Neuron (in vitro differentiated cells): ENCODE measurements around the gene MAPK8IP1.
A peak's percentile ranks its signal among the peaks of the same experiment; 100 is the strongest.
"Not testable (repeated sequence)": the region's sequence is repeated elsewhere in the genome, so short reads cannot be mapped to it uniquely, and the experiment has no call there.

Experiments
- H2AFZ ChIP-seq: one replicate; pipeline ENCODE4 v1.6.1; 2013; ENCODE audit warnings: low read depth, mild to moderate bottlenecking, inconsistent platforms, low read length, moderate library complexity
- H3K27me3 ChIP-seq: one replicate; pipeline ENCODE4 v1.6.1; 2013; ENCODE audit warnings: low read length; ENCODE audit not compliant: insufficient read depth
- H3K36me3 ChIP-seq: one replicate; pipeline ENCODE4 v1.6.1; 2013; ENCODE audit warnings: low read length; ENCODE audit not compliant: insufficient read depth
- H3K4me1 ChIP-seq: one replicate; pipeline ENCODE4 v1.6.1; 2013; ENCODE audit warnings: low read length; ENCODE audit not compliant: insufficient read depth
- H3K4me3 ChIP-seq: 2 replicates; pipeline ENCODE4 v1.5.1; 2013; ENCODE audit warnings: mild to moderate bottlenecking, low read length, moderate library complexity
- H3K9me3 ChIP-seq: one replicate; pipeline ENCODE4 v1.6.1; 2013; ENCODE audit warnings: low read length

Gene MAPK8IP1

GRCh38 chr11:45900175-45900800 lies 14.8 kb downstream of the MAPK8IP1 start:
- peak overlapping the region; percentile 83 for H3K4me3 ChIP-seq
- not testable (repeated sequence) for H3K9me3 ChIP-seq

DNA sequence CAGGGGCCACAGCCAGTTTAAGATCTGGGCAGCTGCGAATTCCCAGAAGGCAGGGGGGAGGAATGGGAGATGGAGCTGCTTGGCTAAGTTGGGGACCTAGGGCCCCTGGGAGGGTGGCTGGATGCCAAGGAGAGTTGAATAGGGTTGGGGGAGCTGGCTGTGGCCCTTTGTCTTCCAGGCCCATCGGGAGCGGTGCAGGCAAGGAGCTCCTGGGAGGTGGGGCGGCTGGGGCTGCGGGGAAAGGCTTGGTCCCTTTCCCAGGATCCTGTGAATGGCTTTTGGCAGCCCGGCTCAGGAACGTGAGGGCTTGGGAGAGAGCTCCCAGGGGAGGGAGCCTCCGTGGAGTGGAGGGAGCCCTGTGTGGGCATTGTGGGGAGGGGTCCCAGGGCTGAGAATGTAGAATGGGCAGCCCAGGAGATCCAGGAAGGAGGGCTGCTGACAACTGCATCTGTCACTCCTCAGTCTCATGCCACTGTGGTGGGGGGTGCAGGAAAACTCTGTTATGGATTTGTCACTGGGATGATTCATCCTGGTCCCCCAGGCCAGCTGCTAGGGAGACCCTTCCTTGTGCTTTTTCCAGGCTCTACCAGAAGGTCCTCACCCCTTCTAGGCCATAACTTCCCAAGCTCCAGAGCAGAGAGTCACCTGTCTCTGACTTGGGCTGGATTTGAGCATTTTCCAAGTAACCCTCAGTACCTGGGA lies 15.6 kb downstream of the MAPK8IP1 start:
- Histone ChIP-seq H3K4me3 (peak overlapping the region; percentile 83), H2AFZ (no peak overlapping the region), H3K27me3 (no peaks in the 10 kb centered on the region), H3K4me1 (peaks cover 37% of the 10 kb centered on the region), H3K36me3 (peaks cover 23% of the 10 kb centered on the region), H3K9me3 (no peaks in the 10 kb centered on the region)

More at GRCh38 chr11:45900175-45900800, 14.8 kb downstream of the MAPK8IP1 start:
- peaks cover 23% of the 10 kb centered on the region for H3K36me3 ChIP-seq
- H3K4me1 ChIP-seq: peaks cover 42% of the 10 kb centered on the region
- H2AFZ ChIP-seq, H3K27me3 ChIP-seq: not testable (repeated sequence)

GRCh38 chr11:45901626-45902025 lies 16.2 kb downstream of the MAPK8IP1 start:
- Histone ChIP-seq H3K9me3 (no peaks in the 10 kb centered on the region), H3K4me3 (peak overlapping the region; percentile 83), H2AFZ (no peak overlapping the region), H3K36me3 (peaks cover 23% of the 10 kb centered on the region), H3K27me3 (no peaks in the 10 kb centered on the region), H3K4me1 (peaks cover 32% of the 10 kb centered on the region)

GRCh38 chr11:45902452-45903380 lies 17.3 kb downstream of the MAPK8IP1 start:
- Histone ChIP-seq H2AFZ (no peak overlapping the region), H3K4me1 (peaks cover 27% of the 10 kb centered on the region), H3K4me3 (no peak overlapping the region), H3K36me3 (peaks cover 23% of the 10 kb centered on the region), H3K27me3 (no peaks in the 10 kb centered on the region), H3K9me3 (no peaks in the 10 kb centered on the region)

GRCh38 chr11:45904309-45904915 lies 19.0 kb downstream of the MAPK8IP1 start:
- Histone ChIP-seq H3K9me3 (no peaks in the 10 kb centered on the region), H3K4me1 (peaks cover 16% of the 10 kb centered on the region), H3K36me3 (peaks cover 23% of the 10 kb centered on the region), H2AFZ (no peak overlapping the region), H3K4me3 (no peak overlapping the region), H3K27me3 (no peaks in the 10 kb centered on the region)

DNA sequence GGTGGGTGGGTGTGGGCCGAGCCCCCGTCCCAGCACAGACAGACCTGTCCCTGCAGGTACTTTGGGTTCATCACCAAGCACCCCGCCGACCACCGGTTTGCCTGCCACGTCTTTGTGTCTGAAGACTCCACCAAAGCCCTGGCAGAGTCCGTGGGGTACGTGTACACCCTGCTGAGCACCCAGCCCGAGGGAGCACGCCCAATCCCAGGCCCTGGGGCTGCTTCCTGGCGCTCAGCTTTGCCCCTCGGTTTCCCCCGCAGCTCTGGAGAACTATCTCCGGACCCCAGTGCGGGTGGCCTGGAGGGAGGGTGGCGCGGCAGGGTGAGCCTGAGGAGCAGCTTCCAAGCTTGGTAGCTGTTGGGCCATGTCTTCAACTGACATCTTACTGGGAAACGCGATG lies 19.6 kb downstream of the MAPK8IP1 start:
- Histone ChIP-seq H3K4me3 (no peak overlapping the region), H3K36me3 (peaks cover 29% of the 10 kb centered on the region), H3K9me3 (no peaks in the 10 kb centered on the region), H2AFZ (no peak overlapping the region), H3K4me1 (peaks cover 16% of the 10 kb centered on the region), H3K27me3 (no peaks in the 10 kb centered on the region)

DNA sequence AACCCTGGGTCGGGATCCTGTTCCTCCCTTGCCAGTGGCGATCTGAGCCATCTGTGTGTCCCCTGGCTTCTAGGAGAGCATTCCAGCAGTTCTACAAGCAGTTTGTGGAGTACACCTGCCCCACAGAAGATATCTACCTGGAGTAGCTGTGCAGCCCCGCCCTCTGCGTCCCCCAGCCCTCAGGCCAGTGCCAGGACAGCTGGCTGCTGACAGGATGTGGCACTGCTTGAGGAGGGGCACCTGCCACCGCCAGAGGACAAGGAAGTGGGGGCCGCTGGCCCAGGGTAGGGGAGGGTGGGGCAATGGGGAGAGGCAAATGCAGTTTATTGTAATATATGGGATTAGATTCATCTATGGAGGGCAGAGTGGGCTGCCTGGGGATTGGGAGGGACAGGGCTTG lies 20.1 kb downstream of the MAPK8IP1 start:
- H3K27me3 ChIP-seq, H3K9me3 ChIP-seq, H2AFZ ChIP-seq, H3K4me3 ChIP-seq: not testable (repeated sequence)
- Histone ChIP-seq H3K36me3 (peaks cover 33% of the 10 kb centered on the region), H3K4me1 (peaks cover 13% of the 10 kb centered on the region)

- Histone ChIP-seq H3K4me1 (peaks cover 7% of the 10 kb centered on the region), H3K36me3 (peaks cover 39% of the 10 kb centered on the region), H2AFZ (no peak overlapping the region), H3K9me3 (no peaks in the 10 kb centered on the region), H3K4me3 (no peak overlapping the region), H3K27me3 (no peaks in the 10 kb centered on the region)
These were observed 20.7 kb downstream of the MAPK8IP1 start for GRCh38 chr11:45906096-45906682.

- peaks cover 39% of the 10 kb centered on the region for H3K36me3 ChIP-seq
- no peak within 1 kb of the TSS for H3K4me3 ChIP-seq
- H3K9me3 ChIP-seq: no peaks in the 10 kb centered on the region
- H3K4me1 ChIP-seq: no peaks in the 10 kb centered on the region
- no peaks in the 10 kb centered on the region for H3K27me3 ChIP-seq
- H2AFZ ChIP-seq: no peak within 1 kb of the TSS
These were observed 21.6 kb downstream of the MAPK8IP1 start, which contains the start of gene FREY1 for GRCh38 chr11:45906965-45907611. TSS of gene FREY1 (minus strand) at chr11:45907271. CDS start at chr11:45907245, 26 bp downstream.

DNA sequence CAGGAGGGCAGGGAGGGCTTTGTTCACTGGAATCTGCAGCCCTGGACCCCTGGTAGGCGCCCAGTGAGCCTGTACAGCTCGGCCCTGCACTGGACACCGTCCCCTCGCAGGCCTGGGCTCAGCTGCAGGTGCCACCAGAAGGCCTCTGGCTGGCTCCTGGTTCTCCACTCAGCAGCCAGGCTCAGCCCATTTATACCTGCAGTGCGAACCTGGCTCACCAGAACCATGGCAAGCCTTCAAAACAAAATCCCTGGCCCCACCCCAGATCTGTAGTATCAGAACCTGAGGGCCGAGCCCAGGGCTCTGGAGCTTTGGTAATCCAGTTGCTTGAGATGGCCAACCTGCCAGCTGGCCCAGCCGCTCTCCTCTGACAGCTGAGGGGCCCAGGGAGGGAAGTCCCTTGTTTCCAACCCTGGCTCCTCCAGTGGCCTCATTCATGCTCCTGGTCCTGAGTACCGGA lies 22.5 kb downstream of the MAPK8IP1 start:
- Histone ChIP-seq H3K4me3 (no peak overlapping the region), H3K27me3 (no peaks in the 10 kb centered on the region), H3K4me1 (no peaks in the 10 kb centered on the region), H3K9me3 (no peaks in the 10 kb centered on the region), H3K36me3 (peaks cover 37% of the 10 kb centered on the region), H2AFZ (no peak overlapping the region)

DNA sequence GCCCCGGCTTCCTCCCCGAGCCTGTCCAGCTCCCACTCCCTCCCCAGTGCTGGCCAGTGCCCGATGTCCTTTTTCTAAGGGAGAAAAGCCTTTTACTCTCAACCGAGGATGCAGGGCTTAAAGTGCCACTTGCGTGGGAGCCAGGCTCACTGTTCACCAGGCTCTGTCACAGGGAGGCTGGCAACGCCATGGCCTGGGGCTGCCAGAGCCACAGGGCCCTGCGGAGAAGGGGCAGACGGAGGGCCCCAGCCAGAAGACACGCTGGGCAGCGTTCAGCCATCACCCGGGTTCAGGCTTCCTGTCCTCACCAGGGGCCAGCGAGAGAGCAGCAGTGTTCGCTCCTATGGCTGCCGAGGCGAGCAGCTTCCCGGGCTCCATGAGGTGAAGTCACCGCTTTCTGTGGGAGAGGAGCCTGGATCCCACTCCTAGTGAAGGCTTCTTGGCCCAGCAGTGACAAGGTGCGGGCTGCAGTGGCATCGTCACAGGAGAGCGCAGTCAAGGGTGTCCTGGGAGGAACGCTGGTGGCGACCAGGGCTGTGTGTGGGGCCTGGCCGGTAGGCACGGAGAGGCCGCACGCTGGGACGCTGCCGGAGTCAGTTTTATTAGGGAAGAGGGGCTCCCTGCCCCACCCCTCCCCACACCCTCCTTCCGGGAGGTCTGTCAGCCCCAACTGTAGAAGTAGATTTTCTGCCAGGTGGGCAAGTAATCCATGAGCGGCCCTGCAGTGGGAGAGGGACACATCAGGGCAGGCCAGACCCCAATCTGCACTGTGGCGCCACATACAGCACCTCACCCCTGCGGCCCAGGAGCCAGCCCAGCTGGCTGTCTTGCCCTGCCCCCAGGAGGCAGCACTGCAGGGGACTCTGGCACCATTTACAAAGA lies 24.4 kb downstream of the MAPK8IP1 start:
- Histone ChIP-seq H3K4me1 (no peaks in the 10 kb centered on the region), H3K36me3 (peaks cover 34% of the 10 kb centered on the region), H3K9me3 (no peaks in the 10 kb centered on the region), H2AFZ (no peak overlapping the region), H3K4me3 (no peak overlapping the region), H3K27me3 (no peaks in the 10 kb centered on the region)
